MM.1S (cell line): Measurements from ENCODE around the gene DNAJC27.

Experiments used
- CTCF ChIP-seq: fragments of 300-600 bp; sonication (generic); IDR thresholded peaks from 2 replicates; pipeline ENCODE4 v1.5.1; 2016; ENCODE audit warnings: antibody characterized with exemption, low read length, mixed read lengths
- EZH2 ChIP-seq: fragments of 300-600 bp; sonication (generic); optimal IDR thresholded peaks from 2 replicates; pipeline ENCODE3; 2017; ENCODE audit warnings: low read depth, mild to moderate bottlenecking, antibody characterized with exemption, low read length, mixed read lengths

DNA sequence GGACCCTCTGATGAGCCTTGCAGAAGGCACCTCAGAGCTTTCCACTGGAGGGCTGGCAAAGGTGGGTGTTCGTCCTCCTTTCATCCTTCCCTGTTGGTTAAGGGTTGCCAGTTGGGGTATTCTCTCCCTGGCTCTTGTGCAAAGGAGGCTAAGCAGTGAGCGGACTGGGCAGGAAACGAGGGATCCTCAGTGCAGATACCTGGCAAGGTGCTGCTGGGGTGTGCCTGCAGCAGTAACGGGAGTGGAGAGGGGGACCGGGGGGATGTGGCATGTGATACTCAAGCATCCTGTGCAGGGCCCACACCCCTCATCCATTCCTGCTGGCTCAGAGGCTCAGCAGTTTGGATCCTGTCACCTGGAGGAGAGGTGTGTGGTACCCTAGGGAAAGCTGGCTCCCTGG lies 47.5 kb downstream of the DNAJC27 start:
- TF ChIP-seq CTCF: no peak
- no peak for TF ChIP-seq EZH2
